Thymus (tissue), 11 donors: ENCODE data around the gene NADK. TPM values are rescaled to one million over a fixed set of nuclear protein-coding genes. Genes with fewer than 3 reads are reported as not detected.
"Not testable (repeated sequence)": the region's sequence is repeated elsewhere in the genome, so short reads cannot be mapped to it uniquely, and the experiment has no call there.

Experiments used
- DNase-seq, 9 donors: peaks; one replicate each; pipeline ENCODE4 v3.0.0-alpha.2; 2013; ENCODE audit warnings: low spot score in 9 of 9, low read depth in 6 of 9, missing footprints in 1 of 9
- H3K27ac ChIP-seq, 2 donors: one replicate each; pipeline ENCODE4 v1.5.1; 2013; ENCODE audit warnings: control low read depth in 1 of 2, low read depth in 1 of 2, low read length in 1 of 2, mild to moderate bottlenecking in 1 of 2, moderate library complexity in 1 of 2
- H3K27me3 ChIP-seq, 2 donors: one replicate each; pipeline ENCODE4 v1.5.1; 2013; ENCODE audit warnings: low read length in 1 of 2; ENCODE audit not compliant: control insufficient read depth in 2 of 2, insufficient read depth in 1 of 2
- H3K36me3 ChIP-seq, 2 donors: one replicate each; pipeline ENCODE4 v1.5.1; 2013; ENCODE audit warnings: low read length in 1 of 2, mild to moderate bottlenecking in 1 of 2, moderate library complexity in 1 of 2; ENCODE audit not compliant: control insufficient read depth in 2 of 2, insufficient read depth in 2 of 2
- H3K4me1 ChIP-seq, 2 donors: one replicate each; pipeline ENCODE4 v1.5.1; 2013; ENCODE audit warnings: low read length in 2 of 2; ENCODE audit not compliant: control insufficient read depth in 2 of 2, insufficient read depth in 2 of 2
- H3K4me3 ChIP-seq, 2 donors: one replicate each; pipeline ENCODE4 v1.5.1; 2013; ENCODE audit warnings: low read length in 2 of 2, control low read depth in 1 of 2, mild to moderate bottlenecking in 1 of 2
- H3K9me3 ChIP-seq, 2 donors: one replicate each; pipeline ENCODE4 v1.5.1; 2013; ENCODE audit warnings: low read length in 1 of 2, mild to moderate bottlenecking in 1 of 2; ENCODE audit not compliant: control insufficient read depth in 2 of 2, insufficient read depth in 1 of 2
- WGBS: extraction: QIAGEN DNeasy Blood & Tissue Kit; methylation state at CpG from one replicate; pipeline ENCODE4 v1.1.7; 2013; 5-methylcytosine and 5-hydroxymethylcytosine counted together
- polyA plus RNA-seq: library from polyadenylated mRNA; stranded (reverse); fragments of 200-250 nt; gene quantifications from one replicate; pipeline ENCODE4 v1.2.3, GENCODE V29; 2013
- total RNA-seq: library from RNA; stranded (reverse); fragments of 120-200 nt; gene quantifications from one replicate; pipeline ENCODE4 v1.2.4, GENCODE V29; 2013
- donor health status: healthy.

The NADK gene
- total and polyA plus RNA-seq, 2 donors, result 25.0 to 60.0 TPM

GRCh38 chr1:1755852-1756251 is 22.4 kb downstream of the NADK start:
- Histone ChIP-seq H3K36me3 (peaks cover 59 to 75% of the 10 kb centered on the region in 2 donors), H3K4me3 (no peak overlapping the region), H3K4me1 (no peaks in the 10 kb centered on the region), H3K27ac (no peak overlapping the region), H3K27me3 (no peaks in the 10 kb centered on the region), H3K9me3 (no peaks in the 10 kb centered on the region)
- DNase-seq, result no peak
- 99% methylated on average over 14 of the region's 15 CpGs for WGBS

- Histone ChIP-seq H3K36me3 (peaks cover 55 to 70% of the 10 kb centered on the region in 2 donors), H3K27ac (no peak overlapping the region), H3K4me1 (no peaks in the 10 kb centered on the region), H3K9me3 (no peaks in the 10 kb centered on the region), H3K4me3 (no peak overlapping the region), H3K27me3 (no peaks in the 10 kb centered on the region)
- no peak for DNase-seq
- WGBS, result 95% methylated on average over 19 of the region's 19 CpGs
These were observed 22.8 kb downstream of the NADK start for GRCh38 chr1:1755426-1755825.

- 96% methylated on average over 48 of the region's 49 CpGs for WGBS
- Histone ChIP-seq H3K27ac (no peak overlapping the region), H3K4me3 (no peak overlapping the region), H3K4me1 (no peaks in the 10 kb centered on the region), H3K9me3 (no peaks in the 10 kb centered on the region), H3K27me3 (no peaks in the 10 kb centered on the region), H3K36me3 (peaks cover 47 to 59% of the 10 kb centered on the region in 2 donors)
- no peak for DNase-seq
These were observed 24.0 kb downstream of the NADK start for GRCh38 chr1:1754051-1754815.

- H3K27ac ChIP-seq, result no peak overlapping the region
- no peaks in the 10 kb centered on the region for H3K9me3 ChIP-seq
- DNase-seq, result no peak
- no peak overlapping the region for H3K4me3 ChIP-seq
- no peaks in the 10 kb centered on the region for H3K4me1 ChIP-seq
- H3K36me3 ChIP-seq, result peaks cover 42 to 53% of the 10 kb centered on the region in 2 donors
- WGBS, result 98% methylated on average over 16 of the region's 16 CpGs
- no peaks in the 10 kb centered on the region for H3K27me3 ChIP-seq
These were observed 24.7 kb downstream of the NADK start for GRCh38 chr1:1753607-1754005.

- no peaks in the 10 kb centered on the region for H3K27me3 ChIP-seq
- peaks cover 37 to 48% of the 10 kb centered on the region in 2 donors for H3K36me3 ChIP-seq
- no peaks in the 10 kb centered on the region for H3K4me1 ChIP-seq
- no peaks in the 10 kb centered on the region for H3K9me3 ChIP-seq
- no peak overlapping the region for H3K4me3 ChIP-seq
- WGBS, result 94% methylated on average over 37 of the region's 37 CpGs
- H3K27ac ChIP-seq, result no peak overlapping the region
- DNase-seq, result no peak
These were observed 25.3 kb downstream of the NADK start for GRCh38 chr1:1752636-1753606.

- Histone ChIP-seq H3K9me3 (no peaks in the 10 kb centered on the region), H3K4me1 (no peaks in the 10 kb centered on the region), H3K27me3 (no peaks in the 10 kb centered on the region), H3K27ac (no peak overlapping the region), H3K36me3 (peaks cover 34 to 44% of the 10 kb centered on the region in 2 donors), H3K4me3 (no peak overlapping the region)
- WGBS, result 96% methylated on average over 11 of the region's 11 CpGs
- DNase-seq, result no peak
These were observed 26.1 kb downstream of the NADK start for GRCh38 chr1:1752190-1752589.

- WGBS, result 98% methylated on average over 7 of the region's 9 CpGs
- H3K27ac ChIP-seq, DNase-seq, H3K9me3 ChIP-seq, H3K4me1 ChIP-seq, H3K4me3 ChIP-seq, H3K27me3 ChIP-seq: not testable (repeated sequence)
- H3K36me3 ChIP-seq, result peaks cover 17 to 26% of the 10 kb centered on the region in 2 donors
These were observed 28.3 kb downstream of the NADK start for GRCh38 chr1:1749941-1750340.

GRCh38 chr1:1748686-1749321 is 29.5 kb downstream of the NADK start:
- peaks cover 10 to 14% of the 10 kb centered on the region in 2 donors for H3K36me3 ChIP-seq
- H3K27ac ChIP-seq, result no peak overlapping the region
- no peak overlapping the region for H3K4me3 ChIP-seq
- DNase-seq, result no peak
- H3K27me3 ChIP-seq, result no peaks in the 10 kb centered on the region
- 88% methylated on average over 18 of the region's 18 CpGs for WGBS
- H3K4me1 ChIP-seq, result no peaks in the 10 kb centered on the region
- H3K9me3 ChIP-seq, result no peaks in the 10 kb centered on the region

GRCh38 chr1:1746566-1746909 is 31.7 kb downstream of the NADK start:
- H3K4me3 ChIP-seq, result peak overlapping the region in 1 of 2 donors; percentile 43
- WGBS, result no CpG with 5 or more reads among the region's 35 CpGs
- H3K4me1 ChIP-seq, DNase-seq, H3K9me3 ChIP-seq, H3K27me3 ChIP-seq, H3K36me3 ChIP-seq: not testable (repeated sequence)
- H3K27ac ChIP-seq, result peak overlapping the region in 1 of 2 donors; percentile 96
